T-helper 22 cell (primary cell): ENCODE results near the gene C19orf53.

Experiments used
- DNase-seq: peaks from one replicate; pipeline ENCODE4 v3.0.0-alpha.2; 2020; ENCODE audit warnings: low read depth

The C19orf53 gene

GRCh38 chr19:13796301-13797057, 22.2 kb downstream of the C19orf53 start:
- no peak for DNase-seq

GRCh38 chr19:13797058-13797440, 22.8 kb downstream of the C19orf53 start:
- DNase-seq = no peak

GRCh38 chr19:13797870-13798269, 23.6 kb downstream of the C19orf53 start:
- DNase-seq = no peak

- no peak for DNase-seq
Observed at GRCh38 chr19:13799669-13800068, 25.4 kb downstream of the C19orf53 start.

GRCh38 chr19:13803038-13803437, 28.8 kb downstream of the C19orf53 start:
- no peak for DNase-seq

GRCh38 chr19:13804830-13805683, 30.8 kb downstream of the C19orf53 start:
- DNase-seq = no peak

- DNase-seq = no peak
Observed at GRCh38 chr19:13806728-13807127, 32.5 kb downstream of the C19orf53 start.

- no peak for DNase-seq
Observed at GRCh38 chr19:13807421-13808021, 33.3 kb downstream of the C19orf53 start.

GRCh38 chr19:13808856-13809255, 34.6 kb downstream of the C19orf53 start:
- DNase-seq = no peak

GRCh38 chr19:13812544-13812943, 38.3 kb downstream of the C19orf53 start:
- no peak for DNase-seq

GRCh38 chr19:13813147-13813546, 38.9 kb downstream of the C19orf53 start:
- no peak for DNase-seq

GRCh38 chr19:13814550-13814949, 40.3 kb downstream of the C19orf53 start:
- DNase-seq = no peak

GRCh38 chr19:13817018-13817614, 42.9 kb downstream of the C19orf53 start:
- DNase-seq = no peak

GRCh38 chr19:13817615-13818371, 43.5 kb downstream of the C19orf53 start:
- DNase-seq = no peak

- DNase-seq = no peak
Observed at GRCh38 chr19:13819238-13819637, 45.0 kb downstream of the C19orf53 start.

GRCh38 chr19:13821292-13821691, 47.0 kb downstream of the C19orf53 start:
- no peak for DNase-seq

- DNase-seq = no peak
Observed at GRCh38 chr19:13823256-13823655, 49.0 kb downstream of the C19orf53 start.

- DNase-seq = no peak
Observed at GRCh38 chr19:13823901-13824300, 49.6 kb downstream of the C19orf53 start.

- no peak for DNase-seq
Observed at GRCh38 chr19:13824703-13825102, 50.4 kb downstream of the C19orf53 start.

GRCh38 chr19:13825489-13826441, 51.5 kb downstream of the C19orf53 start:
- DNase-seq = no peak
